ENCODE data around the gene PTPRD.

DNA sequence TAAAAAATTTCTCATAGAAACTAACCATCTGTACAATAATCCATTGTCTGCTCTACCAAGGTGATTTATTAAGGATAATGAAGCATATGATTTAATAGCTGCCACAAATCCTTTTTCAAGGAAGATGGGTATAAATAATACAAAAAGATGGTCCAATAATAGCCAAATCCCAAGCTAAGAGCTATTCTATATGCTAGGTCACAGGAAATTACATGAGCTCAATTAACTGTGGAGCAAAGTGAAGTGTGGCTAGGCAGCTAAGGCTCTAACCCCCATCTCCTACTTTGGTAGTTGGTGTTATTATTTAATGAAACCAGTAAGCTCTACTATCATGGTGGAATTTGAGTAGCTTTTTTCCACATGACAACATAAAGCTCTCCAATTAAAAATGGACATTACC is 1768.3 kb downstream of the PTPRD start:
- no peak for TF ChIP-seq POLR2A (IDR thresholded peaks at IDR 0.05)
- TF ChIP-seq, protein P1, sequence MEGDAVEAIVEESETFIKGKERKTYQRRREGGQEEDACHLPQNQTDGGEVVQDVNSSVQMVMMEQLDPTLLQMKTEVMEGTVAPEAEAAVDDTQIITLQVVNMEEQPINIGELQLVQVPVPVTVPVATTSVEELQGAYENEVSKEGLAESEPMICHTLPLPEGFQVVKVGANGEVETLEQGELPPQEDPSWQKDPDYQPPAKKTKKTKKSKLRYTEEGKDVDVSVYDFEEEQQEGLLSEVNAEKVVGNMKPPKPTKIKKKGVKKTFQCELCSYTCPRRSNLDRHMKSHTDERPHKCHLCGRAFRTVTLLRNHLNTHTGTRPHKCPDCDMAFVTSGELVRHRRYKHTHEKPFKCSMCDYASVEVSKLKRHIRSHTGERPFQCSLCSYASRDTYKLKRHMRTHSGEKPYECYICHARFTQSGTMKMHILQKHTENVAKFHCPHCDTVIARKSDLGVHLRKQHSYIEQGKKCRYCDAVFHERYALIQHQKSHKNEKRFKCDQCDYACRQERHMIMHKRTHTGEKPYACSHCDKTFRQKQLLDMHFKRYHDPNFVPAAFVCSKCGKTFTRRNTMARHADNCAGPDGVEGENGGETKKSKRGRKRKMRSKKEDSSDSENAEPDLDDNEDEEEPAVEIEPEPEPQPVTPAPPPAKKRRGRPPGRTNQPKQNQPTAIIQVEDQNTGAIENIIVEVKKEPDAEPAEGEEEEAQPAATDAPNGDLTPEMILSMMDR (IDR thresholded peaks at IDR 0.05): no peak

All from Peyer's patch (tissue), 4 donors.